Stimulated activated CD4-positive, alpha-beta T cell treated with anti-CD3 and anti-CD28 coated beads, Interleukin-2, amount 100 ng/mL, for 4 hours (primary cell): ENCODE results near the gene TBC1D5.

Experiments used
- DNase-seq: peaks from one replicate; pipeline ENCODE4 v3.0.0-alpha.2; 2020; ENCODE audit warnings: low read depth

TBC1D5 gene

GRCh38 chr3:17585394-17586325 is 156.8 kb downstream of the TBC1D5 start:
- no peak for DNase-seq

GRCh38 chr3:17584066-17584465 is 158.4 kb downstream of the TBC1D5 start:
- no peak for DNase-seq

DNA sequence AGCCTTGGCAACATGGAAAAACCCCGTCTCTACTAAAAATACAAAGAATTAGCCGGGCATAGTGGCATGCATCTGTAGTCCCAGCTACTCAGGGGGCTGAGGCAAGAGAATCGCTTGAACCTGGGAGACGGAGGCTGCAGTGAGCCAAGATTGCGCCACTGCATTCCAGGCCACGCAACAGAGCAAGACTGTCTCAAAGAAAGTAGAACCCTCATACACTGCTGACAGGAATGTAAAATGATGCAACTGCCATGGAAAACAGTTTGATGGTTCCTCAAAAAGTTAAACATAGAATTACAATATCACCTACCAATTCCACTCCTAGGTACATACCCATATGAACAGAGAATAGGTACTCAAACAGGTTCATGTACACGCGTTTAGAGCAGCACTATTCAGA is 158.9 kb downstream of the TBC1D5 start:
- no peak for DNase-seq

DNA sequence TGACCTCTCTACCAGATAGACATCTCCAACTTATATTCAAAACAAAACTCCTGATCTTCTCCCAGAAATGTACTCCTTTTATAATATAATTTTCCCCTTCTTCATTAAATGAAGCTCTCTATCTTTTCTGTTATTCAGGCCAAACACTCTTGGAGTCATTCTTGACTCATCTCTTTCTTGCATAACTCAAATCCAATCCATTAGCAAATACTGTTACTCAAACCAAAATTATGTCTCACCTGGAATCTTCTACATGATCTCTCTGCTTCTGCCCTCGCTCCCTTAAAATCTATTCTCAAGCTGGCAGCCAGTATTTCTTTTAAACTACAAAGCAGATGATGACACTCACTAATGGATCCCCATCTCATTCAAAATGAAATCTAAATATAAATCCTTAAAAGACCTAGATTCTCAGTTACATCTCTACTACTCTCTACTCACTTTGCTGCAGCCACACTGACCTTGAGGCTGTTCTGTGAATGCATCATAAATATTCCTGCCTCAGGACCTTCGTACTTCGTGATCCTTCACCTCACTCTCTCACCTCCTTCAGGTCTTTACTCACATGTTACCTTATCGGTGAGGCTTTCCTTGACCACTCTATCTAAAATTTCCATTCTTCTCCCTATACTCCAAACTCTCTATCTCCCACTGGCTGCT is 160.9 kb downstream of the TBC1D5 start:
- DNase-seq, result no peak

DNA sequence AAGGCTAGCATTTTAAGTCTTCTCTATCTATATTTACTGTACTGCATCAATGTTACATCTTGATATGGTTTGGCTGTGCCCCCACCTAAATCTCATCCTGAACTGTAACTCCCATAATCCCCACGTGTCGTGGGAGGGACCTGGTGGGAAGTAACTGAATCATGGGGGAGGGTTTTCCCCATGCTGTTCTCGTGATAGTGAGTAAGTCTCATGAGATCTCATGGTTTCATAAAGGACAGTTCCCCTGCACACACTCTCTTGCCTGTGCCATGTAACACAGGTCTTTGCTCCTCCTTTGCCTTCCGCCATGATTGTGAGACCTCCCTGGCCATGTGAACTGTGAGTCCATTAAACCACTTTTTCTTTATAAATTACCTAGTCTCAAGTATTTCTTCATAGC is 161.5 kb downstream of the TBC1D5 start:
- DNase-seq, result no peak

DNA sequence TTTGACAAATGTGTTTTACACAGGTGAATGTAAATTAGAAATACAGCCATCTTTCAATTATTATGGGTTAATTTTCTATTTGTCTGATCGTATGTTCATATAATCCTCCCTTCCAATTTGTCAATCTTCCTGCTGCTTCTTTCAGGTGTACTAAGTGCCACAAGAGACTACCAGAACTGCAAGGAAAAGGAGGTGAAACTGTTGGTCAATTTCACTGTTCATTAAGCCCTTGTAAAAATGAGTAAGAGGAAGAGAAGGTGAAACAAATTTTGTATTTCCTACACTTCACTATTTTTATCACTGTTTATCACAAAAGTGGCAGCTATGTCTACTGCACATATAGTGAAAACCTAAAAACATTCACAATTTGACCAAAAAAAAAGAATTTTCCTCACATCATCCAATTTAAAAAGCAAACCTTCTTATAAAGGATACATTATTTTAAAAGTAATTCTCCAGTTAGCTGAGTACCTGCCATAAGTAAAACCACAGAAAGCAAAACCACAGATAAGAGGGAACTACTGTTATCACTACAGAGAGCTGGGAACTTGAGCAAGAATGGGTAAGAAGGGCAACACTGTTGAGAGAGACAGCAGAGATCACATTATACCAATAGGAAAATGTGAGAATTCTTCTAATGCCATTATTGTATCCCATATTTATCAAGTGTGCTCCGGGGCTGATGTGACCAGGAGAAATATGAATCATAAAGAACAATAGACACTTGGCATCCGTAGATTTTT is 163.0 kb downstream of the TBC1D5 start:
- no peak for DNase-seq

DNA sequence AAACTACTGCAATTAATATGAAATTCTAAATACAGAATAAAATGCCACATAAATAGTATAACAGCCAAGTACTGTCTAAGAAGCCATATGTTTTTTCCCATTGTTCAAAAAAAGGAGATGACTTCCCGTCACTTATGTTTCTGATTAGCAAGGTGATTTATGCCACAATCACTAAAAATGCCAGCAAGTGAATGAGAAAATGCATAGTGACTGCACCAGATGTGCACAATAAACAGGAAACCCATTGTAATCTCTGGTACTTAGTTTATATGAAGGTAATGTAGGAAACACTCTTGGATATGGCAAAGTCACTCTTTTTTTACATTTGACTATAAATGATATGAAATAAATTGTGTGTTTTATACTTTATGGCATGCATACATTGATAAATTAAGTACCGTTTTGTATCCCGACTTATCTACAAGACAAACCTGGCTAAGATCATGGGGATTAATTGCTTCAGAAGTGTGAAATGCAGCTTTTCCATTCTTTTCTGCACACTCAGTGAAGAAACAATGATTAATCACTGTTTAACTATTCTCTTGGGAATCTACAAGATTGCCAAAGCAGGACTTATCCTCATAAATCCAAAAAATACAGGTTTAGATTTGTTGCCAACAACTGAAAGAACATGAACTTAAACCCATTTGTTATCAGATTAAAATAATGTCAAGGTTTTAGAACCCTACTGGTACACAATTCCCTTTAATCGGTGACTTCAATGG is 164.5 kb downstream of the TBC1D5 start:
- DNase-seq, result no peak

- no peak for DNase-seq
Observed at GRCh38 chr3:17573396-17573795, 169.0 kb downstream of the TBC1D5 start.

GRCh38 chr3:17571686-17572085 is 170.7 kb downstream of the TBC1D5 start:
- no peak for DNase-seq

- no peak for DNase-seq
Observed at GRCh38 chr3:17562845-17563244, 179.6 kb downstream of the TBC1D5 start.

GRCh38 chr3:17558565-17558964 is 183.9 kb downstream of the TBC1D5 start:
- DNase-seq, result no peak

GRCh38 chr3:17557749-17558463 is 184.5 kb downstream of the TBC1D5 start:
- DNase-seq, result no peak

GRCh38 chr3:17555525-17555924 is 186.9 kb downstream of the TBC1D5 start:
- DNase-seq, result no peak

- DNase-seq, result no peak
Observed at GRCh38 chr3:17554078-17554477, 188.4 kb downstream of the TBC1D5 start.

DNA sequence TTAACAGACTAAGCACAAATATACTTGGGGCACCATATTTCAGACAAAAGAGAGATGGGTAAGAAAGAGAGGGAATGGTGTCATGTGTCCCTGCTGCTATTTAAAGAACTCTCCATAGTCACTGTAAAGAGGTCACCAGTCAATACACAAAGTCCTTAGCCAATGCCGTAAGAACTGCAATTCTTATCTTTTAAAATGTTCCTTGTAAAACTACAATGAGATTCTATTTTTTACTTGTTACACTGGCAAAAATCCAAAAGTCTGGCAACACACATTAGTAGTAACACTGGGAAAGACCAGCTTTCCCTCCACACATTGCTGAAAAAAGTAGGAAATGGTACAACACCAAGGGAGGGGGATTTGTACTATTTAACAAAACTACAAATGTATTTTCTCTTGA is 189.4 kb downstream of the TBC1D5 start:
- DNase-seq, result no peak

GRCh38 chr3:17552351-17552750 is 190.1 kb downstream of the TBC1D5 start:
- DNase-seq, result no peak

GRCh38 chr3:17551895-17552294 is 190.5 kb downstream of the TBC1D5 start:
- no peak for DNase-seq

DNA sequence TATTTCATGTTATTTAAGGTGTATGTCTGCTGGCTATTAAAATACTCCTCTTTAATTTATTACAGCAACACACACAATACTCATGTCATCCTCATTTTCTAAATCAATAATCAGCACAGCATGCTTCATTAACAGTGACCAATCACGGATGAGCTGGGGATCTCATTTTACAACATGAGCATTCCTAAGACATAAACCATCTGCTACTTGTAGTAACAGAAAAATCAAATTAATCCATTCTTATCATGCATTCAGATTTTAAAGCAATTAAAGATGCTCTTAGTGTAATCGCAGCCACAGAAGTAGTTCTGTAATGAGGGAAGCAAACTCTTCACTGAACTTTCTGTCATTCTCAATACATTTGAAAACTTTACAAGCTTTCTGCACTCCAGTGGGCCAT is 191.1 kb downstream of the TBC1D5 start:
- no peak for DNase-seq

GRCh38 chr3:17550624-17551023 is 191.8 kb downstream of the TBC1D5 start:
- DNase-seq, result no peak

- no peak for DNase-seq
Observed at GRCh38 chr3:17546500-17547255, 195.8 kb downstream of the TBC1D5 start.

- DNase-seq, result no peak
Observed at GRCh38 chr3:17544632-17545031, 197.8 kb downstream of the TBC1D5 start.
